Activated T-cell treated with anti-CD3 and anti-CD28 coated beads, Interleukin-2, amount 50 U/mL, for 72 hours (primary cell): ENCODE measurements around the gene ENOX1. TPM values are rescaled to one million over a fixed set of nuclear protein-coding genes. Genes with fewer than 3 reads are reported as not detected.

Source experiments
- ATAC-seq, 2 donors: fragments of 150-1000 bp; cut with Tn5 transposase; replicated peaks in 1 of 2; 2 replicates each; pipeline ENCODE4 v1.10.0; 2021; ENCODE audit warnings: moderate library complexity in 2 of 2, mild to moderate bottlenecking in 1 of 2
- DNase-seq, 2 donors: peaks; one replicate each; pipeline ENCODE4 v3.0.0; 2021 to 2022; ENCODE audit warnings: mixed read lengths in 1 of 2
- H3K27ac Mint-ChIP-seq: one replicate; pipeline ENCODE4 v1.8.0; 2022; ENCODE audit warnings: mild to moderate bottlenecking, moderate library complexity, mixed read lengths
- H3K27me3 Mint-ChIP-seq: one replicate; pipeline ENCODE4 v1.8.0; 2022; ENCODE audit warnings: low read depth, mixed read lengths
- H3K36me3 Mint-ChIP-seq, 2 donors: one replicate each; pipeline ENCODE4 v1.8.0; 2022; ENCODE audit warnings: mixed read lengths in 2 of 2, mild to moderate bottlenecking in 1 of 2; ENCODE audit not compliant: insufficient read depth in 2 of 2
- H3K4me1 Mint-ChIP-seq: one replicate; pipeline ENCODE4 v1.8.0; 2022; ENCODE audit warnings: low read depth, mixed read lengths
- H3K4me3 Mint-ChIP-seq, 2 donors: one replicate each; pipeline ENCODE4 v1.8.0; 2022; ENCODE audit warnings: mild to moderate bottlenecking in 2 of 2, mixed read lengths in 2 of 2, moderate library complexity in 2 of 2
- H3K9me3 Mint-ChIP-seq, 2 donors: one replicate each; pipeline ENCODE4 v1.8.0; 2022; ENCODE audit warnings: mixed read lengths in 2 of 2
- total RNA-seq, 2 donors: library from RNA; stranded (reverse); gene quantifications; one replicate each; pipeline ENCODE4 v1.2.3, GENCODE V29; 2022

Gene ENOX1
- total RNA-seq, 2 donors from 2014 or later, result 1.2 to 2.0 TPM

DNA sequence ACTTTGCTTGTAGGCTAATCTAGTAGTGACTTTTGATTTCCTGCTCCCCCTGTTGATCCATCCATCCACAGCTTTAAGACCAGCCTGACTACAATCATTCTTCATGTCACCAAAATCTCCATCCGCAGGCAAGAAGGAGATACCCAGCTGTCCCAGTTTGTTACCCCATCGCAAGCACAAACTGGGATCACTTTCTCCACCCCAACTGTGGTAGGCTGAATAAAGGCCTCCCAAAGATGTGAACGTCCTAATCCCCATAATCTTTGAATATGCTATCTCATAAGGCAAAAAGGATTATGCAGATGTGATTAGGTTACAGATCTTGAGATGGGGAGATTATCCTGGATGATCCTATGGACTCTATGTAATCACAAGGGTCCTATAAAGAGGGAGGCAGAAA is 202.0 kb downstream of the ENOX1 start:
- H3K27me3 Mint-ChIP-seq, result peaks cover 21% of the 10 kb centered on the region
- no peaks in the 10 kb centered on the region for H3K4me1 Mint-ChIP-seq
- H3K4me3 Mint-ChIP-seq, result no peak overlapping the region
- no peak for DNase-seq
- no peak overlapping the region for H3K27ac Mint-ChIP-seq
- H3K9me3 Mint-ChIP-seq, result no peaks in the 10 kb centered on the region
- H3K36me3 Mint-ChIP-seq, result no peaks in the 10 kb centered on the region
- no peak for ATAC-seq

GRCh38 chr13:43583321-43583720 is 203.5 kb downstream of the ENOX1 start:
- Mint-ChIP-seq H3K36me3 (no peaks in the 10 kb centered on the region), H3K4me3 (no peak overlapping the region), H3K27ac (no peak overlapping the region), H3K9me3 (no peaks in the 10 kb centered on the region), H3K27me3 (peaks cover 27% of the 10 kb centered on the region), H3K4me1 (no peaks in the 10 kb centered on the region)
- DNase-seq (no peak), ATAC-seq (no peak)

DNA sequence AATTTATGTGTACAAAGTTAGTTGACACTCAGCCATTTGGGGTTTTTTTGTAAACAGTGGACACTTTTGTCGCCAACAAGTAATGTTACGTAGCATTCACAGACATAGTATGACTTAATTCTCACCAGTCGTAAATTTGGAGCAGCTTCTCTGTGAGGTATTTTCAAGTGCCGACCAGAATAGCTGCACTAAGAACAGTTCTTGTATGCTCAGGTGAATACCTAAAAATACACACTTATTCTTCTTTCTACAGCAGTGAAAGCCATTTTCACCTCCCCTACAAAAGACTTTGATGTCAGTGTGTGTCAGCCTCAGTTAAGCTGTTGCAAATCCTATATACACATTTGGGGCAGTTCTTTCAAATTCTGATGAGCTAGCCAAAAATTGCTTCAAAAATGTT is 206.5 kb downstream of the ENOX1 start:
- no peak for ATAC-seq
- peaks cover 42% of the 10 kb centered on the region for H3K27me3 Mint-ChIP-seq
- no peaks in the 10 kb centered on the region for H3K36me3 Mint-ChIP-seq
- no peak overlapping the region for H3K4me3 Mint-ChIP-seq
- no peaks in the 10 kb centered on the region for H3K9me3 Mint-ChIP-seq
- no peaks in the 10 kb centered on the region for H3K4me1 Mint-ChIP-seq
- no peak for DNase-seq
- no peak overlapping the region for H3K27ac Mint-ChIP-seq

- Mint-ChIP-seq H3K9me3 (no peaks in the 10 kb centered on the region), H3K4me1 (peaks cover 6% of the 10 kb centered on the region), H3K27ac (no peak overlapping the region), H3K27me3 (peaks cover 42% of the 10 kb centered on the region), H3K4me3 (no peak overlapping the region), H3K36me3 (no peaks in the 10 kb centered on the region)
- ATAC-seq (no peak), DNase-seq (no peak)
Measured at GRCh38 chr13:43579321-43579720, 207.5 kb downstream of the ENOX1 start.

- no peaks in the 10 kb centered on the region for H3K36me3 Mint-ChIP-seq
- ATAC-seq, result no peak
- no peaks in the 10 kb centered on the region for H3K9me3 Mint-ChIP-seq
- no peak overlapping the region for H3K27ac Mint-ChIP-seq
- H3K4me1 Mint-ChIP-seq, result peaks cover 8% of the 10 kb centered on the region
- DNase-seq, result no peak
- no peak overlapping the region for H3K4me3 Mint-ChIP-seq
- peaks cover 45% of the 10 kb centered on the region for H3K27me3 Mint-ChIP-seq
Measured at GRCh38 chr13:43574605-43575004, 212.2 kb downstream of the ENOX1 start.

GRCh38 chr13:43573802-43574514 is 212.8 kb downstream of the ENOX1 start:
- H3K27me3 Mint-ChIP-seq, result peaks cover 45% of the 10 kb centered on the region
- no peak for DNase-seq
- no peak overlapping the region for H3K4me3 Mint-ChIP-seq
- no peaks in the 10 kb centered on the region for H3K9me3 Mint-ChIP-seq
- ATAC-seq, result no peak
- H3K4me1 Mint-ChIP-seq, result peaks cover 8% of the 10 kb centered on the region
- H3K27ac Mint-ChIP-seq, result no peak overlapping the region
- H3K36me3 Mint-ChIP-seq, result no peaks in the 10 kb centered on the region

DNA sequence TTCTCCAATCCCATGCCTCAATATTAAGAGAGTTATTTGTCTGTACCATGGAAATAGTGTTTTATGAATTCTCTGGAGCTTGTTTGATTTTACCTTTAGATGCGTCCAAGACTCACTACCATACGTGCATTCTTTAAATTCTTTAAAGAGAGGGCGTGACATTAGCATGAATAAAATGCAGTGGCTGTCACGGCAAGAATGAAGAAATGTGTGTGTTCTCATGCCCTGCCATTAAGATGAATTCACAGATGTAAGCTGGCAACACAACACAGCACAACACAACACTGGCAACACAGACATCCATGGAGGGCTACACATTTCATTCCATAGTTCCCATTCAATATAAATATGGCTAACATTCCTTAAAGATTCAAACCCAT is 213.4 kb downstream of the ENOX1 start:
- peaks cover 8% of the 10 kb centered on the region for H3K4me1 Mint-ChIP-seq
- ATAC-seq (no peak), DNase-seq (no peak)
- no peaks in the 10 kb centered on the region for H3K36me3 Mint-ChIP-seq
- no peaks in the 10 kb centered on the region for H3K9me3 Mint-ChIP-seq
- H3K27ac Mint-ChIP-seq, result no peak overlapping the region
- peaks cover 45% of the 10 kb centered on the region for H3K27me3 Mint-ChIP-seq
- no peak overlapping the region for H3K4me3 Mint-ChIP-seq

GRCh38 chr13:43572656-43573360 is 214.0 kb downstream of the ENOX1 start:
- ATAC-seq (no peak), DNase-seq (no peak)
- H3K4me1 Mint-ChIP-seq, result peaks cover 8% of the 10 kb centered on the region
- no peak overlapping the region for H3K4me3 Mint-ChIP-seq
- H3K36me3 Mint-ChIP-seq, result no peaks in the 10 kb centered on the region
- peaks cover 43% of the 10 kb centered on the region for H3K27me3 Mint-ChIP-seq
- no peaks in the 10 kb centered on the region for H3K9me3 Mint-ChIP-seq
- H3K27ac Mint-ChIP-seq, result no peak overlapping the region

DNA sequence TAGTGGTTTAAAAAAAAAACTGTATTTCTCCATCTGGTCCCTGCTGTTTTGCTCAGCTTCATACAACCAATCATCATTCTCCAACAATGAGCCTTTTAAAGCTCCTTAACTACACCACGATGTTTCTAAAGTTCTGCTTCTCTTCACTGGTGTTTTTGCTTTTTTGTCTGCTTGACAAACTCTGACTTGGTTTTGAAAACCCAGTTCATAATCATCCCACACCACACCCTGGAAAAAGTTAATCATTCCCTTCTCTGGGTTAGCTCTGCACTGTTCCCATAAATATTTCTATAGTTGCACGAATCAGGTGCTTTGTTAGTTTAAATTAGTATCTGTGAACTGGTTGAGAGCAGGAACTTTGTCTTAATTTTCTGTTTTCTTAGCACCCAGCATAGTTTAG is 217.1 kb downstream of the ENOX1 start:
- Mint-ChIP-seq H3K4me1 (peaks cover 6% of the 10 kb centered on the region), H3K27ac (no peak overlapping the region), H3K4me3 (no peak overlapping the region), H3K9me3 (no peaks in the 10 kb centered on the region), H3K27me3 (peaks cover 36% of the 10 kb centered on the region), H3K36me3 (no peaks in the 10 kb centered on the region)
- DNase-seq (no peak), ATAC-seq (no peak)

DNA sequence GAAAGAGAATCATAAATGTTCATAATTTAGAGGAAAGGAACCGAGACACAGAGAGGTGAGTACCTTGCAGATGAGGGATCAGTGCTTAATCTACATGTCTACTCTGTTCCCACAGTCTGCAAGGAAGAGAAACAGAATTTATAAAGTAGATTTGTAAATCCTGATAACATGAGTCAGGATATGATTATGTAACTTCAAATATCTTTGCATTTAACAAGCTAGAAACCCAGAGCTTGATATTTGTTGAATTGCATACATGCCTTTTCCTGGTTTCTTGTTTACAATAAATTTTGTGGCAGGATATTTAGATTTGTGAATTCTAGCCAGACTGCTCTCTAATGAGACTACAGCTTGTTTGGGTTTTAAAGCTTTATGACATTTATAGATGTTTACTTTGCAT is 219.2 kb downstream of the ENOX1 start:
- ATAC-seq (no peak), DNase-seq (no peak)
- H3K4me3 Mint-ChIP-seq, result no peak overlapping the region
- H3K27ac Mint-ChIP-seq, result no peak overlapping the region
- H3K36me3 Mint-ChIP-seq, result no peaks in the 10 kb centered on the region
- H3K4me1 Mint-ChIP-seq, result no peaks in the 10 kb centered on the region
- H3K9me3 Mint-ChIP-seq, result no peaks in the 10 kb centered on the region
- peaks cover 26% of the 10 kb centered on the region for H3K27me3 Mint-ChIP-seq

GRCh38 chr13:43564952-43565351 is 221.8 kb downstream of the ENOX1 start:
- H3K36me3 Mint-ChIP-seq, result no peaks in the 10 kb centered on the region
- H3K4me1 Mint-ChIP-seq, result no peaks in the 10 kb centered on the region
- H3K27ac Mint-ChIP-seq, result no peak overlapping the region
- DNase-seq (no peak), ATAC-seq (no peak)
- H3K27me3 Mint-ChIP-seq, result peaks cover 13% of the 10 kb centered on the region
- H3K9me3 Mint-ChIP-seq, result no peaks in the 10 kb centered on the region
- H3K4me3 Mint-ChIP-seq, result no peak overlapping the region

- peaks cover 6% of the 10 kb centered on the region for H3K27me3 Mint-ChIP-seq
- H3K4me3 Mint-ChIP-seq, result no peak overlapping the region
- no peaks in the 10 kb centered on the region for H3K36me3 Mint-ChIP-seq
- H3K4me1 Mint-ChIP-seq, result no peaks in the 10 kb centered on the region
- H3K9me3 Mint-ChIP-seq, result no peaks in the 10 kb centered on the region
- DNase-seq (no peak), ATAC-seq (no peak)
- H3K27ac Mint-ChIP-seq, result no peak overlapping the region
Measured at GRCh38 chr13:43561081-43561480, 225.7 kb downstream of the ENOX1 start.

DNA sequence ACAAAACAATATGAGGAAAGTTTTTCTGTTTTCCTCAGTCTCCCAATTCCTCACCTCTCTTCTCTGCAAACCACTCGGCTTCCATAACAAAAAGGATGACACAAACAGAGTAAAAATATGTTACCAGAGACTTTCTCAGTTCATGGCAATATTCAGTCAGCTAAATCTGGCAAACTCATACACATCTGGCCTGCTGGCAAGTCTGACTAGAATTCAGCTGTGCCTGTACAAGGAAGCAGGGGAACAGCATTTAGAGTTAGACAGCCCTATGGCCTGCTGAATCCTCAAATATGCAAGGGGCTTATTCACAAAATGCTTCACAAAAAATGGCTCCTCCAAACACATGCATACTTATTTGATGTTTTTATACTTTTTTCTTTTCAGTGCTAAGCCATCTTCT is 227.8 kb downstream of the ENOX1 start:
- Mint-ChIP-seq H3K9me3 (no peaks in the 10 kb centered on the region), H3K27ac (no peak overlapping the region), H3K4me1 (no peaks in the 10 kb centered on the region), H3K27me3 (no peaks in the 10 kb centered on the region), H3K4me3 (no peak overlapping the region), H3K36me3 (no peaks in the 10 kb centered on the region)
- no peak for ATAC-seq
- DNase-seq, result no peak

- no peaks in the 10 kb centered on the region for H3K9me3 Mint-ChIP-seq
- no peak overlapping the region for H3K27ac Mint-ChIP-seq
- H3K27me3 Mint-ChIP-seq, result no peaks in the 10 kb centered on the region
- no peak overlapping the region for H3K4me3 Mint-ChIP-seq
- no peaks in the 10 kb centered on the region for H3K4me1 Mint-ChIP-seq
- no peaks in the 10 kb centered on the region for H3K36me3 Mint-ChIP-seq
- DNase-seq (no peak), ATAC-seq (no peak)
Measured at GRCh38 chr13:43558326-43558725, 228.4 kb downstream of the ENOX1 start.
